Measurements from ENCODE around the gene DAPL1. TPM values are rescaled to one million over a fixed set of nuclear protein-coding genes. Genes with fewer than 3 reads are reported as not detected.

DAPL1 gene
- total and polyA plus RNA-seq, 7 experiments from 2014 or later, result not detected

- no peaks in the 10 kb centered on the region for H3K36me3 Mint-ChIP-seq
- POLR2A ChIA-PET, result no interaction called here
- H3K9me3 ChIP-seq (ENCODE audit: control insufficient read depth in 2 of 3, low read length in 3 of 3), result no peaks in the 10 kb centered on the region
Observed at GRCh38 chr2:158817588-158817987, 22.5 kb downstream of the DAPL1 start.

GRCh38 chr2:158818511-158818910, 23.4 kb downstream of the DAPL1 start:
- Histone ChIP-seq H3K4me1 (ENCODE audit: control insufficient read depth in 2 of 2, insufficient read depth in 2 of 2, low read length in 2 of 2) (no peaks in the 10 kb centered on the region), H3K9me3 (ENCODE audit: control insufficient read depth in 2 of 3, low read length in 3 of 3) (no peaks in the 10 kb centered on the region), H3K27me3 (ENCODE audit: control insufficient read depth in 2 of 2, insufficient read depth in 2 of 2, low read length in 2 of 2) (no peaks in the 10 kb centered on the region), H3K27ac (ENCODE audit: low read depth, low read length) (no peak overlapping the region), H3K4me3 (ENCODE audit: low read length) (no peak overlapping the region), H3K36me3 (ENCODE audit: control insufficient read depth in 2 of 3, insufficient read depth in 3 of 3, low read length in 3 of 3) (no peaks in the 10 kb centered on the region)
- no peak for DNase-seq
- H3K9me3 Mint-ChIP-seq, result peaks cover 0 to 6% (median 0%) of the 10 kb centered on the region in 11 donors
- H3K4me3 Mint-ChIP-seq, result no peak overlapping the region
- ATAC-seq, result no peak
- H3K36me3 Mint-ChIP-seq, result no peaks in the 10 kb centered on the region
- POLR2A ChIA-PET, result no interaction called here
- CTCF ChIA-PET, result no interaction called here
- H3K27me3 Mint-ChIP-seq, result peaks cover 3 to 25% (median 12%) of the 10 kb centered on the region in 5 donors
- H3K4me1 Mint-ChIP-seq, result peaks cover 0 to 2% (median 0%) of the 10 kb centered on the region in 7 donors
- intact Hi-C loops (cut with micrococcal nuclease), result no loop called here
- H3K27ac Mint-ChIP-seq, result no peak overlapping the region

More at GRCh38 chr2:158817588-158817987, 22.5 kb downstream of the DAPL1 start:
- CTCF ChIA-PET, result no interaction called here
- no peak for ATAC-seq
- Histone ChIP-seq H3K4me1 (ENCODE audit: control insufficient read depth in 2 of 2, insufficient read depth in 2 of 2, low read length in 2 of 2) (no peaks in the 10 kb centered on the region), H3K36me3 (ENCODE audit: control insufficient read depth in 2 of 3, insufficient read depth in 3 of 3, low read length in 3 of 3) (no peaks in the 10 kb centered on the region), H3K4me3 (ENCODE audit: low read length) (no peak overlapping the region), H3K27ac (ENCODE audit: low read depth, low read length) (no peak overlapping the region), H3K27me3 (ENCODE audit: control insufficient read depth in 2 of 2, insufficient read depth in 2 of 2, low read length in 2 of 2) (no peaks in the 10 kb centered on the region)
- no peak for DNase-seq
- Mint-ChIP-seq H3K9me3 (peaks cover 0 to 6% (median 0%) of the 10 kb centered on the region in 11 donors), H3K27me3 (peaks cover 3 to 26% (median 15%) of the 10 kb centered on the region in 5 donors), H3K4me3 (no peak overlapping the region), H3K27ac (no peak overlapping the region), H3K4me1 (peaks cover 0 to 2% (median 0%) of the 10 kb centered on the region in 7 donors)
- intact Hi-C loops (cut with micrococcal nuclease), result no loop called here

DNA sequence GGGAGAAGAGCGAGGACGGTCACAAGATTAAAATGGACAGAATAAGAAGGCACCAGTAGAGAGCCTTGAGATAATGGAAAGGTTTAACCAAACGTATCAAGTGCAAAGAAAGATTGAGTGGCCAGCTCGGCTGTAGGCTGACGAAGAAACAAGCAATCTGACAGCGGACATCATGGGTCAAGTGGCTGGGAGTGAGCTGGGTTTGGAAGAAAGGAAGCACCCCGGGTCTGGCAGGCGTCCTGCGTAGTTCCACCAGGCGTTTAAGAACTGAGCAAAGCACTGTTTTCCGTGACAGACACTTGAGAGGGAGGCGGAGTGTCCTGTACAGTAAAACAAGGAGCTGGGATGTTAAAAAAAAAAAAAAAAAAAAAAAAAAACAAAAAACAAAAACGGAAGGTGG, 27.1 kb downstream of the DAPL1 start:
- H3K27me3 ChIP-seq (ENCODE audit: control insufficient read depth in 2 of 2, insufficient read depth in 2 of 2, low read length in 2 of 2), result no peaks in the 10 kb centered on the region
- Mint-ChIP-seq H3K9me3 (peaks cover 0 to 4% (median 0%) of the 10 kb centered on the region in 11 donors), H3K27me3 (peaks cover 3 to 25% (median 5%) of the 10 kb centered on the region in 5 donors), H3K4me3 (no peak overlapping the region), H3K4me1 (peaks cover 0 to 2% (median 0%) of the 10 kb centered on the region in 7 donors), H3K36me3 (no peaks in the 10 kb centered on the region), H3K27ac (no peak overlapping the region)
- H3K4me1 ChIP-seq (ENCODE audit: control insufficient read depth in 2 of 2, insufficient read depth in 2 of 2, low read length in 2 of 2), result no peaks in the 10 kb centered on the region
- no peak overlapping the region for H3K4me3 ChIP-seq (ENCODE audit: low read length)
- H3K36me3 ChIP-seq (ENCODE audit: control insufficient read depth in 2 of 3, insufficient read depth in 3 of 3, low read length in 3 of 3), result no peaks in the 10 kb centered on the region
- POLR2A ChIA-PET, result no interaction called here
- DNase-seq (no peak), ATAC-seq (no peak)
- intact Hi-C loops (cut with micrococcal nuclease), result no loop called here
- CTCF ChIA-PET, result no interaction called here
- H3K27ac ChIP-seq (ENCODE audit: low read depth, low read length), result no peak overlapping the region
- no peaks in the 10 kb centered on the region for H3K9me3 ChIP-seq (ENCODE audit: control insufficient read depth in 2 of 3, low read length in 3 of 3)

DNA sequence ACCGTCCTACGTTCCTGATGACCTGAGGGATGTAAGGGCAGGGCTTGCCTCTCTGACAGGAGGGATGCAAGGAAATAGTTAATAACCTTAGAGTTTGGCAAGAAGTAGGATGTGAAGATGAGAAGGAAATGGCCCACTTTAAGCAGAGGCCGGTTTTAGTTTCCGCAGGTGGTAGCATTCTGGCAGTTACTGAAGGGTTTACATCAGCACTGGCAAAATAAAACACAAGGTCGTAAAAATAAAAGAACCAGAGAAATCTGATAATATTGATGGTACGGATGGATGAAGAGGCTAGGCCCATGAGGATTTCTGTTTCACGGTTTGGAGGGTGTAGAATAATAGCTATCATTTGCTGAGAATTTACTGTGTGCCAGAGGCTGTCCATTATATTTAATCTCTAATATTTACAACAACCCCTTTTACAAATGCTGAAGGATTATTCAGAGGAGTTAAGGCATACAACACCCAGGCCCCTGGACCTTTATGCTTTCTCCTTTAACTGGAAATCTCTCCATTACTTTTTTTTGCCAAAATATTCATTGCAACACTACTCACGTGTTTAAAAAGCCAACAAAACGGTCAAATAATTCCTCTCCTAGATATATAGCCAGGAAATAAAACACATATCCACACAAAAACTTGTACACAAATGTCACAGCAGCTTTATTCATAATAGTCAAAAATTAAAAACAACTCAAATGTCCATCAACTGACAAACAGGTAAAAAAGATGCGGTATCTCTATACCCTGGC, 28.5 kb downstream of the DAPL1 start:
- CTCF ChIA-PET, result interaction anchor here (0.6 kb wide), 1 partner anchor 669 kb away, joined by 3 read pairs; no protein-coding TSS in a partner anchor
- POLR2A ChIA-PET, result no interaction called here
- Mint-ChIP-seq H3K9me3 (peaks cover 0 to 3% (median 0%) of the 10 kb centered on the region in 11 donors), H3K36me3 (no peaks in the 10 kb centered on the region), H3K27me3 (peaks cover 0 to 22% (median 3%) of the 10 kb centered on the region in 5 donors), H3K4me1 (no peaks in the 10 kb centered on the region), H3K27ac (no peak overlapping the region), H3K4me3 (no peak overlapping the region)
- no peak overlapping the region for H3K27ac ChIP-seq (ENCODE audit: low read depth, low read length)
- no peak for DNase-seq
- no peaks in the 10 kb centered on the region for H3K9me3 ChIP-seq (ENCODE audit: control insufficient read depth in 2 of 3, low read length in 3 of 3)
- H3K27me3 ChIP-seq (ENCODE audit: control insufficient read depth in 2 of 2, insufficient read depth in 2 of 2, low read length in 2 of 2), result no peaks in the 10 kb centered on the region
- intact Hi-C loops (cut with micrococcal nuclease), result no loop called here
- no peaks in the 10 kb centered on the region for H3K4me1 ChIP-seq (ENCODE audit: control insufficient read depth in 2 of 2, insufficient read depth in 2 of 2, low read length in 2 of 2)
- H3K36me3 ChIP-seq (ENCODE audit: control insufficient read depth in 2 of 3, insufficient read depth in 3 of 3, low read length in 3 of 3), result no peaks in the 10 kb centered on the region
- ATAC-seq, result no peak
- H3K4me3 ChIP-seq (ENCODE audit: low read length), result no peak overlapping the region

- ChIA-PET POLR2A (no interaction called here), CTCF (no interaction called here)
- Mint-ChIP-seq H3K9me3 (peaks cover 0 to 3% (median 0%) of the 10 kb centered on the region in 11 donors), H3K27ac (no peak overlapping the region), H3K4me3 (no peak overlapping the region), H3K4me1 (no peaks in the 10 kb centered on the region), H3K27me3 (peaks cover 0 to 20% (median 5%) of the 10 kb centered on the region in 5 donors), H3K36me3 (no peaks in the 10 kb centered on the region)
- DNase-seq (no peak), ATAC-seq (no peak)
- Histone ChIP-seq H3K9me3 (ENCODE audit: control insufficient read depth in 2 of 3, low read length in 3 of 3) (no peaks in the 10 kb centered on the region), H3K4me1 (ENCODE audit: control insufficient read depth in 2 of 2, insufficient read depth in 2 of 2, low read length in 2 of 2) (no peaks in the 10 kb centered on the region), H3K36me3 (ENCODE audit: control insufficient read depth in 2 of 3, insufficient read depth in 3 of 3, low read length in 3 of 3) (no peaks in the 10 kb centered on the region), H3K27ac (ENCODE audit: low read depth, low read length) (no peak overlapping the region), H3K4me3 (ENCODE audit: low read length) (no peak overlapping the region), H3K27me3 (ENCODE audit: control insufficient read depth in 2 of 2, insufficient read depth in 2 of 2, low read length in 2 of 2) (no peaks in the 10 kb centered on the region)
- intact Hi-C loops (cut with micrococcal nuclease), result no loop called here
Observed at GRCh38 chr2:158825021-158825420, 29.9 kb downstream of the DAPL1 start.

- intact Hi-C loops (cut with micrococcal nuclease), result no loop called here
- H3K36me3 ChIP-seq (ENCODE audit: control insufficient read depth in 2 of 3, insufficient read depth in 3 of 3, low read length in 3 of 3), result no peaks in the 10 kb centered on the region
- Mint-ChIP-seq H3K4me1 (no peaks in the 10 kb centered on the region), H3K9me3 (peaks cover 0 to 2% (median 0%) of the 10 kb centered on the region in 11 donors), H3K27me3 (peaks cover 0 to 14% (median 8%) of the 10 kb centered on the region in 5 donors), H3K4me3 (no peak overlapping the region), H3K36me3 (no peaks in the 10 kb centered on the region), H3K27ac (no peak overlapping the region)
- H3K27me3 ChIP-seq (ENCODE audit: control insufficient read depth in 2 of 2, insufficient read depth in 2 of 2, low read length in 2 of 2), result no peaks in the 10 kb centered on the region
- no peaks in the 10 kb centered on the region for H3K9me3 ChIP-seq (ENCODE audit: control insufficient read depth in 2 of 3, low read length in 3 of 3)
- no peaks in the 10 kb centered on the region for H3K4me1 ChIP-seq (ENCODE audit: control insufficient read depth in 2 of 2, insufficient read depth in 2 of 2, low read length in 2 of 2)
- no peak overlapping the region for H3K27ac ChIP-seq (ENCODE audit: low read depth, low read length)
- ChIA-PET CTCF (no interaction called here), POLR2A (no interaction called here)
- no peak for DNase-seq
- H3K4me3 ChIP-seq (ENCODE audit: low read length), result no peak overlapping the region
- ATAC-seq, result no peak
Observed at GRCh38 chr2:158826965-158827364, 31.8 kb downstream of the DAPL1 start.
